HG02840 (cell line): ENCODE measurements around the gene SPZ1.
"Not testable (repeated sequence)": the region's sequence is repeated elsewhere in the genome, so short reads cannot be mapped to it uniquely, and the experiment has no call there.

Experiments
- ATAC-seq: cut with Tn5 transposase; IDR thresholded peaks from one replicate; pipeline ENCODE4 v1.9.1; 2021; ENCODE audit warnings: mild to moderate bottlenecking, moderate library complexity, moderate number of reproducible peaks; ENCODE audit not compliant: unreplicated experiment, low FRiP score

SPZ1 gene

DNA sequence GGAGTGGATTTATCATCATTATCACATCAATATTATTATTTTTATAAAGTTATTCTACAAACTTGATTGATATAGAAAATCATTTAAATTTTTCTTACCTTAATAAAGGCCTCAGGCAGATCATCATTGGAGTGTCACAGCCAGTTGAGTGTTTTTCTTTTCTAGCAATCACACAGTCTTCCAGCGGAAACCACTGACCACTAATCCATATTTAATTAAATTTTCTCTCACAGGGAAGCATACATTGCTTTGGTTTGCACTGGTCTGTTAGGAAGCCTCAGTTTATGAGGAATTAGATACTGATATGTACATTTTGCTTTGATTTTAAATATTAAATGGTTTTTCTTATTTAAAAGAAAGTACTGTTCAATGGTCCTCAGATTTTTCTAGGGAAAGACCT, 6.7 kb downstream of the SPZ1 start:
- ATAC-seq: no peak

DNA sequence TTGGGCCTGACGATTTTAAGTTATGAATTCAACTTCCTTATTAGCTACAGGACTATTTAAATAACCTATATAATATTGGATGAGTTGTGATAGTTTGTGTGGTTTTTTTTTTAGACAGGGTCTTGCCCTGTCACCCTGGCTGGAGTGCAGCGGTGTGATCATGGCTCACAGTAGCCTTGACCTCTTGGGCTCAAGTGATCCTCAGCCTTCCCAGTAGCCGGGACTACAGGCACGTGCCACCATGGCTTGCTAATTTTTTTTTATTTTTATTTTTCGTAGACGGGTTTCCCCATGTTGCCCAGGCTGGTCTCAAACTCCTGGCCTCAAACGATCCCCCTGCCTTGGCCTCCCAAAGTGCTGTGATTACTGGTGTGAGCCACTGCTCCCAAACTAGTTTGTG, 17.6 kb downstream of the SPZ1 start:
- no peak for ATAC-seq

DNA sequence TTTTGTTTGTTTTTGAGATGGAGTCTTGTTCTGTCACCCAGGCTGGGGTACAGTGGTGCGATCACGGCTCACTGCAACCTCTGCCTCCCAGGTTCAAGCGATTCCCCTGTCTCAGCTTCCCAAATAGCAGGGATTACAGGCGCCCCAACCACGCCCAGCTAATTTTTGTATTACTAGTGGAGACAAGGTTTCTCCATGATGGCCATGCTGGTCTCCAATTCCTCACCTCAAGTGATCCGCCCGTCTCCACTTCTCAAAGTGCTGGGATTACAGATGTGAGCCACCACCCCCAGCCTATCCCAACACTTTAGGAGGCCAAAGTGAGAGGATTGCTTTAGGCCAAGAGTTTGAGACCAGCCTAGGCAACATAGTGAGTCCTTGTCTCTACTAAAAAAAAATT, 19.3 kb downstream of the SPZ1 start:
- ATAC-seq: no peak

DNA sequence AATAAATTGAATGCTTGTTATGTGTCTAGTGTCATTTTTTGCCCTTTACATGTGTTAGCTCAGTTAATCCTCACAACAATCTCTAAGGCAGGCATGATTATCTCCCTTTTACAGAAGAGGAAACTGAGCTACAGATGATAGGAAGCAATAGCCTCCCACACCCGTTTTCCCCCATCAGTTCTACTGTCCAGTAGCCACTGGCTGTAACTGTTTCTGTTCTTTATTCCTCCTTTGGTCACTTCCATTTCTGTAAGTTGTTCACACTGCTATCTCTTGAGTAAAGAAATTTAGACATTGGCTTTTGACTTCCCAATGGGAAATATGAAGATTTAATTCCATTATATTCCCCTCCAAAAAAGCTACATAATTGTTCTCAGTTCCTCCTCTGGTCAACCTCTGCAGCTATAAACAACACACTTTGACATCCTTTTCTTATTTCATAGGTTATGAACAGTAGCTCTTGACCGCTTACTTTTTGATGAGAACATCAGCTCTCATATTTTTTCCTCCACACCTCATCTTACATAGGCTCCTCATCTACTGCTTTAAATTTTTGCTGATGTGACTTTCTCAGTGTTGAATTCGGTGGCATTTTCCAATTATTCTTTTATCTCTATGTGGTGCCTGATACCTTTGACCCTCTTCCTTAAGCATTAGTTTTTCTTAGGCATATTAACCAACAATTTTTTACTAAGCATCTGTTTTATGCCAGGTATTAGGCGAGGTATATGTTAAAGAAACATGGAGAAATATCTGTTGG, 21.4 kb downstream of the SPZ1 start:
- ATAC-seq: no peak

GRCh38 chr5:80343067-80343466, 23.3 kb downstream of the SPZ1 start:
- ATAC-seq: no peak

DNA sequence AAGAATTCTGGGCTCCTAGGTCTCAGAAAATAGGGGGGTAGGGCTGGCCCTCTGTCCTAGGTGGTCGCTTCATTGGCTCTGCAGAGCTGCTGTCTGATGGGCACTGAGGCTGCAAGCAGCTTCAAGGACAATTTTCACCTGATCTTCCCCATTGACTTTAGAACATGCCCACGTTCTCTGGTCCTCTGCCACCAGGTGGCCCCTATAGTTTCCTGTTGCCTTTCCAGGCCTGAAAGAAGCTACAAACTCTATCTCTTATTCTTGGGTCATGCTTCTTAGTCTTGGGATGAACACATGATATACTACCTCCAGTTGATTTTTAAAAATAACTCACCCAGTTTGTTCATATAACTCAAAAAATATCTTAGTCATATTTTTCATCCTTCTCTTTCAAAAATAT, 26.3 kb downstream of the SPZ1 start:
- no peak for ATAC-seq

GRCh38 chr5:80348171-80348570, 28.4 kb downstream of the SPZ1 start:
- no peak for ATAC-seq

DNA sequence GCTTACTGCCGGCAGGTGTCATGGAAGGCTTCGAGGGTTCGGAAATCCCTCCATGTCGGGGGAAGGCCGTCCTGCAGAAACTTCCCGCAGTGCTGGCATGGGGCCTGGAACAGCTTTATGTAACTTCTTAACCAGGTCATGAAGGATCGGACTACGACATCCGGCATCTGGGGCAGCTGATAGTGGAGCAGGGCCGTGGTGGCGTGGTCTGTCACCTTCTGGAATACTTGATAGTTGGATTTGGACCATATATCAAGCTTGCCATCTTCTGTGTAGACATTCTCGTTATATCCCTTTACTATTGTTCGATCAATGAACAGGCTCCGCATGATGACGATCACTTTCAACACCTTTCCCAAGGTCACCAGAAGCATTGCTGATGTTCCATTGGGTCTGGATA, 31.2 kb downstream of the SPZ1 start:
- ATAC-seq: not testable (repeated sequence)

GRCh38 chr5:80355686-80356085, 35.9 kb downstream of the SPZ1 start:
- ATAC-seq: no peak

- ATAC-seq: no peak
These were observed 37.9 kb downstream of the SPZ1 start for GRCh38 chr5:80357671-80358070.

- no peak for ATAC-seq
These were observed 41.2 kb downstream of the SPZ1 start for GRCh38 chr5:80360914-80361444.

DNA sequence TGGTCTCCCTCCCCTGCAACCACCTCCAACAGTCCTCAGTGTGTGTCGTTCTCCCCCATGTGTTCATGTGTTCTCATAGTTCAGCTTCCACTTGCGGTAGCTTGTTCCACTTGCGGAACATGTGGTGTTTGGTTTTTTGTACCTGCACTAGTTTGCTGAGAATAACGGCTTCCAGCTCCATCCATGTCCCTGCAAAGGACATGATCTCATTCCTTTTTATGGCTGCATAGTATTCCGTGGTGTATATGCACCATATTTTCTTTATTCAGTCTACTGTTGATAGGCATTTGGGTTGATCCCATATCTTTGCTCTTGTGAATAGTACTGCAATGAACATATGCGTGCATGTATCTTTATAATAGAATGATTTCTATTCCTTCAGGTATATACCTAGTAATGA, 45.1 kb downstream of the SPZ1 start:
- ATAC-seq: no peak

DNA sequence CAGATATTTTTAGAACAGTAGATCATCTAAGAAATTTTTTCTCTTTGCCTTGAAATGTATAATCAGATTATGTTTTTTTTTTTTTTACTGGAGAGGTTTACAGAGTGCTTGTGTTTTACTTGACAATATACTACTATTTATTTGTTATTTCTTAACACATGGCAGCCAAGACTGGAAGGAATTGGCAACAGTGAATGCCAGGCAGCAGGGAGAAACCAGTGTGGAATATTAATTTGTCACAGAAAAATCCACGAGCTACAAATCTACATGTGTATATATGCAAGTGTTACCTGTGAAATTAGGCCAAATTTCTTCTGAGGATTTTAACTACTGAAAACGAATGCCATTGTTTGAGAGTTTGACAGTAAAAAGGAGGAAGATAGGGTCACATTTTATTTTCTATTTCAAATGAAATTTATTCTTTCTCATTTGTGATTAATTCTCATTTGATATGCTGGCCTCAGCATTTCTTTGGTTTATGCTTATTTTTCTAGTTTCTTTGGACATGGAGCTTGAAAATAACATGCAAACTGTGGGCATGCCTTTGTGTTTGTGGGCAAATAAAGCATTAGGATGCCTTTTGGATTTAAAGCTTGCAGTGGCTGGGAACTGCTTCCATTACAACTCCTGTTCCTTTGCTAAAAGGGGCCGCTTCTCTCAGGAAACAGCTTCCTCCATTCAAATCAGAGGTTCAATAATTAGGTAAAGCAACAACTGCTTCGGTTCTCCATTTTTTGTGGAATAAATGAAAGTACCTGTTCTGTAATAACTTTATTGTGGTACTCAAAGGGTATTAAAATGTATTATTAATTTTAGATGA, 49.1 kb downstream of the SPZ1 start:
- no peak for ATAC-seq

GRCh38 chr5:80369521-80369920, 49.7 kb downstream of the SPZ1 start:
- no peak for ATAC-seq

GRCh38 chr5:80370390-80370789, 50.6 kb downstream of the SPZ1 start:
- no peak for ATAC-seq
